DOHH2 (cell line): ENCODE results near the gene CDH22.

ENCODE experiments used
- H3F3A ChIP-seq: fragments of 200-600 bp; sonication (generic), shearing (Covaris generic); 2 replicates; pipeline ENCODE4 v1.6.0; 2016; ENCODE audit warnings: antibody characterized with exemption, mild to moderate bottlenecking; ENCODE audit not compliant: control insufficient read depth, insufficient read depth
- H3K27ac ChIP-seq: fragments of 200-600 bp; sonication (generic); 2 replicates; pipeline ENCODE4 v1.5.1; 2014; ENCODE audit warnings: low read depth, mild to moderate bottlenecking, low read length, moderate library complexity
- H3K27me3 ChIP-seq: fragments of 200-600 bp; sonication (generic); 2 replicates; pipeline ENCODE4 v1.6.1; 2014; ENCODE audit warnings: mild to moderate bottlenecking, low read length, mixed read lengths; ENCODE audit not compliant: control insufficient read depth
- H3K36me3 ChIP-seq: fragments of 200-600 bp; sonication (generic); 2 replicates; pipeline ENCODE4 v1.6.1; 2014; ENCODE audit warnings: mild to moderate bottlenecking, low read length, moderate library complexity, mixed read lengths; ENCODE audit not compliant: control insufficient read depth
- H3K4me1 ChIP-seq: fragments of 200-600 bp; sonication (generic); 2 replicates; pipeline ENCODE4 v1.6.1; 2014; ENCODE audit warnings: mild to moderate bottlenecking, low read length, mixed read lengths; ENCODE audit not compliant: control insufficient read depth
- H3K4me2 ChIP-seq: fragments of 200-600 bp; sonication (generic); 2 replicates; pipeline ENCODE4 v1.6.0; 2014; ENCODE audit warnings: mild to moderate bottlenecking, low read length, moderate library complexity
- H3K4me3 ChIP-seq: fragments of 200-600 bp; sonication (generic); 2 replicates; pipeline ENCODE4 v1.5.1; 2014; ENCODE audit warnings: mild to moderate bottlenecking, low read length, mixed read lengths
- H3K79me2 ChIP-seq: fragments of 200-600 bp; sonication (generic); 2 replicates; pipeline ENCODE4 v1.6.1; 2014; ENCODE audit warnings: mild to moderate bottlenecking, low read length, mixed read lengths; ENCODE audit not compliant: control insufficient read depth
- H3K9me2 ChIP-seq: fragments of 200-600 bp; sonication (generic); replicated peaks from 2 replicates; pipeline ENCODE4 v1.6.1; 2014; ENCODE audit warnings: mild to moderate bottlenecking, low read length, mixed read lengths; ENCODE audit not compliant: control insufficient read depth
- H3K9me3 ChIP-seq: fragments of 200-600 bp; sonication (generic); 2 replicates; pipeline ENCODE4 v1.6.1; 2014; ENCODE audit warnings: antibody characterized with exemption, low read length, mixed read lengths; ENCODE audit not compliant: control insufficient read depth, insufficient read depth
- H4K20me1 ChIP-seq: fragments of 200-600 bp; sonication (generic); 2 replicates; pipeline ENCODE4 v1.6.0; 2014; ENCODE audit warnings: low read depth, mild to moderate bottlenecking, antibody characterized with exemption, low read length, moderate library complexity; ENCODE audit not compliant: control insufficient read depth, insufficient read depth
- CTCF ChIP-seq: fragments of 200-600 bp; sonication (generic); IDR thresholded peaks from one replicate; pipeline ENCODE4 v1.5.1; 2014; ENCODE audit warnings: antibody characterized with exemption, mild to moderate bottlenecking, low read depth, low read length; ENCODE audit not compliant: poor library complexity, severe bottlenecking
- EZH2phosphoT487 ChIP-seq: fragments of 200-600 bp; sonication (generic); IDR thresholded peaks from 2 replicates; pipeline ENCODE4 v1.6.1; 2017; ENCODE audit warnings: borderline replicate concordance, mild to moderate bottlenecking, antibody characterized with exemption, low read length, moderate library complexity, mixed read lengths

Gene CDH22

GRCh38 chr20:46299078-46299477, 9.2 kb downstream of the CDH22 start:
- H3K27ac ChIP-seq, result no peak overlapping the region
- no peak for TF ChIP-seq CTCF
- no peak for TF ChIP-seq EZH2phosphoT487
- H3F3A ChIP-seq, result no peaks in the 10 kb centered on the region
- H3K27me3 ChIP-seq, result peaks cover 3% of the 10 kb centered on the region; the same call in 1 of the 2 replicates
- no peaks in the 10 kb centered on the region for H3K36me3 ChIP-seq
- no peak overlapping the region for H3K4me2 ChIP-seq
- H4K20me1 ChIP-seq, result no peaks in the 10 kb centered on the region
- no peaks in the 10 kb centered on the region for H3K79me2 ChIP-seq
- H3K4me1 ChIP-seq, result no peaks in the 10 kb centered on the region
- no peaks in the 10 kb centered on the region for H3K9me3 ChIP-seq
- H3K4me3 ChIP-seq, result no peak overlapping the region
- H3K9me2 ChIP-seq, result no peaks in the 10 kb centered on the region

- TF ChIP-seq EZH2phosphoT487 (no peak), CTCF (no peak)
- Histone ChIP-seq H3K4me1 (no peaks in the 10 kb centered on the region), H3K27me3 (peaks cover 3% of the 10 kb centered on the region; the same call in 1 of the 2 replicates), H3K9me3 (no peaks in the 10 kb centered on the region), H3K36me3 (no peaks in the 10 kb centered on the region), H3K9me2 (no peaks in the 10 kb centered on the region), H3K27ac (no peak overlapping the region), H3K79me2 (no peaks in the 10 kb centered on the region), H3K4me2 (no peak overlapping the region), H3K4me3 (no peak overlapping the region), H4K20me1 (no peaks in the 10 kb centered on the region), H3F3A (no peaks in the 10 kb centered on the region)
Observed at GRCh38 chr20:46298374-46298773, 9.9 kb downstream of the CDH22 start.

GRCh38 chr20:46296526-46297250, 11.6 kb downstream of the CDH22 start:
- Histone ChIP-seq H3K79me2 (no peaks in the 10 kb centered on the region), H4K20me1 (no peaks in the 10 kb centered on the region), H3K9me3 (no peaks in the 10 kb centered on the region), H3K27me3 (peaks cover 3% of the 10 kb centered on the region; the same call in 1 of the 2 replicates), H3K9me2 (no peaks in the 10 kb centered on the region), H3K4me3 (no peak overlapping the region), H3K4me2 (no peak overlapping the region), H3K36me3 (no peaks in the 10 kb centered on the region), H3K4me1 (no peaks in the 10 kb centered on the region), H3K27ac (no peak overlapping the region), H3F3A (no peaks in the 10 kb centered on the region)
- TF ChIP-seq EZH2phosphoT487 (no peak), CTCF (no peak)
